Gastrocnemius medialis (tissue), 4 donors: ENCODE data around the gene SLC25A2. TPM values are rescaled to one million over a fixed set of nuclear protein-coding genes. Genes with fewer than 3 reads are reported as not detected.

Experiments used
- ATAC-seq, 2 donors: fragments of 150-250 bp; one replicate each; pipeline ENCODE4 v1.9.1; 2016
- DNase-seq, 2 donors: peaks; one replicate each; pipeline ENCODE4 v3.0.0-alpha.2; 2019
- H3K27ac ChIP-seq, 4 donors: fragments of 200-600 bp; sonication (generic); 1 replicate in 1 of 4; 2 replicates in 3 of 4; pipeline ENCODE4 v1.5.1; 2016 to 2018; ENCODE audit warnings: mild to moderate bottlenecking in 2 of 4, moderate library complexity in 1 of 4
- H3K27me3 ChIP-seq, 3 donors: fragments of 200-600 bp; sonication (generic) in 2 of 3; 1 replicate in 1 of 3; 2 replicates in 2 of 3; pipeline versions ENCODE4 v1.5.1 to v1.6.0; 2016 to 2019; ENCODE audit warnings: mild to moderate bottlenecking in 1 of 3, moderate library complexity in 1 of 3
- H3K36me3 ChIP-seq, 2 donors: fragments of 200-600 bp; sonication (generic) in 1 of 2; one replicate each; pipeline ENCODE4 v1.5.1; 2017 to 2018
- H3K4me1 ChIP-seq, 2 donors: fragments of 200-600 bp; sonication (generic) in 1 of 2; one replicate each; pipeline ENCODE4 v1.5.1; 2016 to 2017; ENCODE audit warnings: mild to moderate bottlenecking in 2 of 2
- H3K4me3 ChIP-seq, 4 donors: fragments of 200-600 bp; sonication (generic) in 3 of 4; 1 replicate in 1 of 4; 2 replicates in 3 of 4; pipeline ENCODE4 v1.5.1; 2016 to 2019; ENCODE audit warnings: mild to moderate bottlenecking in 2 of 4
- H3K9me3 ChIP-seq, 3 donors: fragments of 200-600 bp; sonication (generic) in 2 of 3; 1 replicate in 1 of 3; 2 replicates in 2 of 3; pipeline ENCODE4 v1.5.1; 2016 to 2019
- POLR2A ChIP-seq, 2 donors: fragments of 450-650 bp; IDR thresholded peaks; one replicate each; pipeline ENCODE4 v1.6.1; 2017; ENCODE audit warnings: antibody characterized with exemption in 2 of 2, mild to moderate bottlenecking in 2 of 2, moderate library complexity in 2 of 2
- in situ Hi-C, 4 donors: fragments of 200-750 bp; cut with MboI; loops; one replicate each; pipeline versions ENCODE4 v1.15.0 to v1.8.0; 2017; ENCODE audit warnings: low sequenced_read_pairs in 4 of 4
- intact Hi-C: fragments of 100-400 bp; cut with DNase I; formaldehyde crosslinking; loops from one replicate; pipeline ENCODE4 v1.15.1; 2023; ENCODE audit warnings: low total_unique reads
- total RNA-seq, 4 donors: library from RNA; depleted of rRNA; stranded (reverse); fragments of >200 nt; gene quantifications; one replicate each; pipeline versions ENCODE4 v1.1.0 to v1.2.3, GENCODE V29; 2016
- TF ChIP-seq, protein P1 (sequence below), 5 experiments: fragments of 450-650 bp in 3 of 5; fragments of 200-600 bp in 2 of 5; sonication (generic) in 2 of 5; IDR thresholded peaks in 4 of 5; conservative IDR thresholded peaks in 1 of 5; 1 replicate in 4 of 5; 2 replicates in 1 of 5; pipeline ENCODE4 v1.5.1; 2016 to 2019; ENCODE audit warnings: antibody characterized with exemption in 5 of 5, mild to moderate bottlenecking in 3 of 5, moderate library complexity in 3 of 5

SLC25A2 gene
- total RNA-seq, 4 donors from 2014 or later: 0.49 TPM; not detected in 3

DNA sequence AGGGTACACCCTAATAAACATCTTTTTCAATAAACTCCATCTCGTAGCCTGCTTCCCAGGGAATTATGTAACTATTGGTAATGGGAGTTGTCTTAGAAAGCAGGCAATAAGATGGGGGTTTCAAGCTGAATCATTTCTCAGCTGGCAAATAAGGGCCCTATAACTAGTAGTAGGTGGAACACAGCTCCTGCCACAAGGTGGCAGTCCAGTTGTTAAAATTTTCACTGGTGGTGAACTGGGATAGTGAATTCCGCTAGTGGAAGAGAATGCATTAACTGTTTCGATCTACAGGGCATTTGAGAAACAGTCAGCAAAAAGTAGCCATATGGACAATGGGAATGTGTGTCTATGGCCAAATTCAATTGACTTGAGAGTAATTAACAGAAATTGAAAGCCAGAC, 30.9 kb downstream of the SLC25A2 start:
- intact Hi-C loops: no loop called here
- Histone ChIP-seq H3K27ac (no peak overlapping the region), H3K4me3 (peak overlapping the region in 1 of 4 donors; percentile 28), H3K27me3 (no peaks in the 10 kb centered on the region), H3K4me1 (no peaks in the 10 kb centered on the region), H3K36me3 (no peaks in the 10 kb centered on the region), H3K9me3 (peaks cover 11 to 65% (median 17%) of the 10 kb centered on the region in 3 donors)
- no peak for DNase-seq
- TF ChIP-seq POLR2A (IDR thresholded peaks at IDR 0.05): no peak
- TF ChIP-seq, protein P1, sequence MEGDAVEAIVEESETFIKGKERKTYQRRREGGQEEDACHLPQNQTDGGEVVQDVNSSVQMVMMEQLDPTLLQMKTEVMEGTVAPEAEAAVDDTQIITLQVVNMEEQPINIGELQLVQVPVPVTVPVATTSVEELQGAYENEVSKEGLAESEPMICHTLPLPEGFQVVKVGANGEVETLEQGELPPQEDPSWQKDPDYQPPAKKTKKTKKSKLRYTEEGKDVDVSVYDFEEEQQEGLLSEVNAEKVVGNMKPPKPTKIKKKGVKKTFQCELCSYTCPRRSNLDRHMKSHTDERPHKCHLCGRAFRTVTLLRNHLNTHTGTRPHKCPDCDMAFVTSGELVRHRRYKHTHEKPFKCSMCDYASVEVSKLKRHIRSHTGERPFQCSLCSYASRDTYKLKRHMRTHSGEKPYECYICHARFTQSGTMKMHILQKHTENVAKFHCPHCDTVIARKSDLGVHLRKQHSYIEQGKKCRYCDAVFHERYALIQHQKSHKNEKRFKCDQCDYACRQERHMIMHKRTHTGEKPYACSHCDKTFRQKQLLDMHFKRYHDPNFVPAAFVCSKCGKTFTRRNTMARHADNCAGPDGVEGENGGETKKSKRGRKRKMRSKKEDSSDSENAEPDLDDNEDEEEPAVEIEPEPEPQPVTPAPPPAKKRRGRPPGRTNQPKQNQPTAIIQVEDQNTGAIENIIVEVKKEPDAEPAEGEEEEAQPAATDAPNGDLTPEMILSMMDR (IDR thresholded peaks at IDR 0.05 in 4 of 5, conservative IDR thresholded peaks at IDR 0.05 in 1 of 5): no peak
- no peak for ATAC-seq
- in situ Hi-C loops: no loop called here

GRCh38 chr5:141269195-141269594, 34.7 kb downstream of the SLC25A2 start:
- H3K27me3 ChIP-seq: no peaks in the 10 kb centered on the region
- H3K4me1 ChIP-seq: no peaks in the 10 kb centered on the region
- in situ Hi-C loops (no loop called here), intact Hi-C loops (no loop called here)
- TF ChIP-seq, protein P1 (IDR thresholded peaks at IDR 0.05 in 4 of 5, conservative IDR thresholded peaks at IDR 0.05 in 1 of 5): no peak
- TF ChIP-seq POLR2A (IDR thresholded peaks at IDR 0.05): no peak
- ATAC-seq (no peak), DNase-seq (no peak)
- peaks cover 14 to 81% (median 17%) of the 10 kb centered on the region in 3 donors for H3K9me3 ChIP-seq
- no peak overlapping the region for H3K4me3 ChIP-seq
- H3K36me3 ChIP-seq: peaks cover 0 to 10% of the 10 kb centered on the region in 2 donors
- no peak overlapping the region for H3K27ac ChIP-seq

GRCh38 chr5:141261238-141261546, 42.7 kb downstream of the SLC25A2 start:
- Histone ChIP-seq H3K27ac (no peak overlapping the region), H3K4me3 (no peak overlapping the region), H3K4me1 (no peaks in the 10 kb centered on the region), H3K27me3 (no peaks in the 10 kb centered on the region), H3K9me3 (peaks cover 33 to 90% (median 39%) of the 10 kb centered on the region in 3 donors), H3K36me3 (peaks cover 0 to 31% of the 10 kb centered on the region in 2 donors)
- intact Hi-C loops: no loop called here
- no peak for TF ChIP-seq POLR2A (IDR thresholded peaks at IDR 0.05)
- ATAC-seq (no peak), DNase-seq (no peak)
- in situ Hi-C loops: no loop called here

GRCh38 chr5:141260458-141261237, 43.2 kb downstream of the SLC25A2 start:
- intact Hi-C loops: no loop called here
- H3K36me3 ChIP-seq: peaks cover 0 to 29% of the 10 kb centered on the region in 2 donors
- H3K4me1 ChIP-seq: no peaks in the 10 kb centered on the region
- no peak overlapping the region for H3K27ac ChIP-seq
- TF ChIP-seq, protein P1 (IDR thresholded peaks at IDR 0.05 in 4 of 5, conservative IDR thresholded peaks at IDR 0.05 in 1 of 5): no peak
- TF ChIP-seq POLR2A (IDR thresholded peaks at IDR 0.05): no peak
- peaks cover 33 to 91% (median 37%) of the 10 kb centered on the region in 3 donors for H3K9me3 ChIP-seq
- in situ Hi-C loops: no loop called here
- H3K27me3 ChIP-seq: no peaks in the 10 kb centered on the region
- DNase-seq (no peak), ATAC-seq (no peak)
- peak overlapping the region in 1 of 4 donors; percentile 10 for H3K4me3 ChIP-seq

DNA sequence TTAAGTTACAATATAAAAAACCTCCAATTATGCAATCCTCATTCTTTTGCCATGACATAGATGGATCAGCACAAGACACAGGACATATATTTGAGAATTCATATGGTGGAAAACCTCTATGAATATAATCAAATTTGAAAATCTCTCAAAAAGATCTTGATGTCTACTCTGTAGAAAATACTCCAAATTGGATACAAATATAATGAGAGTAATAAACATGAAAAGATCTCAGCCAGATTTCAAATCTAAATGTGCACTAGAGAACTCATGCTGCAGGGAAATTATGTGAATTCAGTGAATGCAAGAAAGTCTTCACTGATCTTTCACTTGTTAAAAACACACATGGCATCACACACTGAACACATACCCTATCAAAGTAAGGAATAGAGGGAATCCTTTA, 44.9 kb downstream of the SLC25A2 start:
- no peak for TF ChIP-seq POLR2A (IDR thresholded peaks at IDR 0.05)
- TF ChIP-seq, protein P1 (IDR thresholded peaks at IDR 0.05 in 4 of 5, conservative IDR thresholded peaks at IDR 0.05 in 1 of 5): no peak
- intact Hi-C loops (no loop called here), in situ Hi-C loops (no loop called here)
- no peak for ATAC-seq
- Histone ChIP-seq H3K9me3 (peaks cover 33 to 84% (median 37%) of the 10 kb centered on the region in 3 donors), H3K4me3 (peak overlapping the region in 1 of 4 donors; percentile 10), H3K36me3 (peaks cover 0 to 22% of the 10 kb centered on the region in 2 donors), H3K27ac (no peak overlapping the region), H3K4me1 (no peaks in the 10 kb centered on the region), H3K27me3 (no peaks in the 10 kb centered on the region)
- no peak for DNase-seq
